Heart left ventricle (tissue), 13 donors: ENCODE measurements around the gene GPX1.
"Not testable (repeated sequence)": the region's sequence is repeated elsewhere in the genome, so short reads cannot be mapped to it uniquely, and the experiment has no call there.

ENCODE experiments used
- POLR2A ChIP-seq, 2 donors: fragments of 450-650 bp; IDR thresholded peaks; one replicate each; pipeline ENCODE4 v1.6.1; 2017; ENCODE audit warnings: antibody characterized with exemption in 2 of 2, mild to moderate bottlenecking in 2 of 2, moderate library complexity in 2 of 2
- TF ChIP-seq, protein P1 (sequence below), 12 donors: fragments of 200-600 bp; sonication (generic) in 4 of 12; IDR thresholded peaks; one replicate each; pipeline versions ENCODE4 v1.5.0 to v1.8.0; 2018 to 2022; ENCODE audit warnings: antibody characterized with exemption in 12 of 12, mild to moderate bottlenecking in 5 of 12
- donor health status: ischemic (EF 13 %, LVEDD 7.1; RV severe dilation, severe dysfunction).
- donor health status: DM: no; HTN: yes; CAD: no.
- donor health status: DM: no; HTN: no; CAD: no.
- donor health status: ischemic (EF 25% LVEDD 6.9; RV normal size, moderate dysfunction).
- donor health status: ischemic (EF 25% LVEDD 5.7; RV mildly dilated, moderate dysfunction).
- donor health status: ischemic (EF 35%, LVEDD 5.7; RV mildly dilated, moderate dysfunction).
- donor health status: nonischemic (EF 11% LVEDD 7.7; RV severe dilation, severe dysfunction).
- donor health status: DM: yes; HTN: yes; CAD: no.
- donor health status: PGD.
- donor health status: ischemic (EF 29% LVEDD 5.4; RV normal size, mild dysfunction).
- donor health status: nonischemic (EF 23%, LVEDD 6.1; RV moderate dilation, normal function).

DNA sequence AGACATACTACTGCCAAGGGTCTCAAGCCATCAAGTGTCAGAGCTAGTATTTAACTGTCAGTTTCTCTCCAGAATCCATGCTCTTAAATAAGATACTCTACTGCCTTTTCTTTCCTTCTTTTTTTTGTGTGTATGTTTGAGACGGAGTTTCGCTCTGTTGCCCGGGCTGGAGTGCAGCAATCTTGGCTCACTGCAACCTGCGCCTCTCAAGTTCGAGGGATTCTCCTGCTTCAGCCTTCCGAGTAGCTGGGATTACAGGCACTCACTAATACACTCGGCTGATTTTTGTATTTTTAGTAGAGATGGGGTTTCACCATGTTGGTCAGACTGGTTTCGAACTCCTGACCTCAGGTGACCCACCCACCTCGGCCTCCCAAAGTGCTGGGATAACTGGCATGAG is 47.4 kb upstream of the GPX1 start:
- TF ChIP-seq, protein P1, sequence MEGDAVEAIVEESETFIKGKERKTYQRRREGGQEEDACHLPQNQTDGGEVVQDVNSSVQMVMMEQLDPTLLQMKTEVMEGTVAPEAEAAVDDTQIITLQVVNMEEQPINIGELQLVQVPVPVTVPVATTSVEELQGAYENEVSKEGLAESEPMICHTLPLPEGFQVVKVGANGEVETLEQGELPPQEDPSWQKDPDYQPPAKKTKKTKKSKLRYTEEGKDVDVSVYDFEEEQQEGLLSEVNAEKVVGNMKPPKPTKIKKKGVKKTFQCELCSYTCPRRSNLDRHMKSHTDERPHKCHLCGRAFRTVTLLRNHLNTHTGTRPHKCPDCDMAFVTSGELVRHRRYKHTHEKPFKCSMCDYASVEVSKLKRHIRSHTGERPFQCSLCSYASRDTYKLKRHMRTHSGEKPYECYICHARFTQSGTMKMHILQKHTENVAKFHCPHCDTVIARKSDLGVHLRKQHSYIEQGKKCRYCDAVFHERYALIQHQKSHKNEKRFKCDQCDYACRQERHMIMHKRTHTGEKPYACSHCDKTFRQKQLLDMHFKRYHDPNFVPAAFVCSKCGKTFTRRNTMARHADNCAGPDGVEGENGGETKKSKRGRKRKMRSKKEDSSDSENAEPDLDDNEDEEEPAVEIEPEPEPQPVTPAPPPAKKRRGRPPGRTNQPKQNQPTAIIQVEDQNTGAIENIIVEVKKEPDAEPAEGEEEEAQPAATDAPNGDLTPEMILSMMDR (IDR thresholded peaks at IDR 0.05) = not testable (repeated sequence)
- not testable (repeated sequence) for TF ChIP-seq POLR2A (IDR thresholded peaks at IDR 0.05)
